Measurements from ENCODE around the gene ZNG1F.
"Not testable (repeated sequence)": the region's sequence is repeated elsewhere in the genome, so short reads cannot be mapped to it uniquely, and the experiment has no call there.

The ZNG1F gene

GRCh38 chr9:41189217-41189616 lies at the start of gene ZNG1F:
Gene ZNG1F (minus strand): TSS chr9:41189317. CDS start chr9:41189258, 59 bp downstream.
- DNase-seq = not testable (repeated sequence)

GRCh38 chr9:41237110-41237749 lies 48.1 kb upstream of the ZNG1F start:
- not testable (repeated sequence) for DNase-seq

GRCh38 chr9:41236486-41237109 lies 47.5 kb upstream of the ZNG1F start:
- not testable (repeated sequence) for DNase-seq

- DNase-seq = not testable (repeated sequence)
Measured at GRCh38 chr9:41234811-41235805, 46.0 kb upstream of the ZNG1F start.

DNA sequence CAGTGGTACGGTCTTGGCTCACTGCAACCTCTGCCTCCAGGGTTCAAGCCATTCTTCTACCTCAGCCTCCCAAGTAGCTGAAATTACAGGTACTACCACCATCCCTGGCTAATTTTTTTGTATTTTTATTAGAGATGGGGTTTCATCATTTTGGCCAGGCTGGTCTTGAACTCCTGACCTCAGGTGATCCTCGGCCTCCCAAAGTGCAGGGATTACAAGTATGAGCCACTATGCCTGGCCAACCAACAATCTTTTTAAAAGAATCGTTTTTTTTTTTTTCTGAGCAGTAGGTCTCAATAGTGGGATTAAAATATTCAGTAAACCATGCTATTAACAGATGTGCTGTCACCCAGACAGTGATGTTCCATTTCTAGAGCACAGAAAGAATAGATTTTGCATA lies 45.1 kb upstream of the ZNG1F start:
- DNase-seq = not testable (repeated sequence)

DNA sequence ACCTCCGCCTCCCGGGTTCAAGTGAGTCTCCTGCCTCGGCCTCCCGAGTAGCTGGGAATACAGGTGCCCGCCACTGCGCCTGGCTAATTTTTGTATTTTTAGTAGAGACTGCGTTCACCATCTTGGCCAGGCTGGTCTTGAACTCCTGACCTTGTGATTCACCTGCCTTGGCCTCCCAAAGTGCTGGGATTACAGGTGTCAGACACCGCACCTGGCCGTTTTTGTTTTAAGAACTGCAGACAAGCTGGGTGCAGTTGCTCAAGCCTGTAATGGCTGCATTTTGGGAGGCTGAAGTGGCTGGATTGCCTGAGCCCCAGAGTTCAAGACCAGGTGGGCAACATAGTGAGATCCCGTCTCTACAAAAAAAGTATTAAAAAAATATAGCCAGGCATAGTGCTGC lies 43.2 kb upstream of the ZNG1F start:
- not testable (repeated sequence) for DNase-seq

GRCh38 chr9:41230418-41230817 lies 41.3 kb upstream of the ZNG1F start:
- not testable (repeated sequence) for DNase-seq

DNA sequence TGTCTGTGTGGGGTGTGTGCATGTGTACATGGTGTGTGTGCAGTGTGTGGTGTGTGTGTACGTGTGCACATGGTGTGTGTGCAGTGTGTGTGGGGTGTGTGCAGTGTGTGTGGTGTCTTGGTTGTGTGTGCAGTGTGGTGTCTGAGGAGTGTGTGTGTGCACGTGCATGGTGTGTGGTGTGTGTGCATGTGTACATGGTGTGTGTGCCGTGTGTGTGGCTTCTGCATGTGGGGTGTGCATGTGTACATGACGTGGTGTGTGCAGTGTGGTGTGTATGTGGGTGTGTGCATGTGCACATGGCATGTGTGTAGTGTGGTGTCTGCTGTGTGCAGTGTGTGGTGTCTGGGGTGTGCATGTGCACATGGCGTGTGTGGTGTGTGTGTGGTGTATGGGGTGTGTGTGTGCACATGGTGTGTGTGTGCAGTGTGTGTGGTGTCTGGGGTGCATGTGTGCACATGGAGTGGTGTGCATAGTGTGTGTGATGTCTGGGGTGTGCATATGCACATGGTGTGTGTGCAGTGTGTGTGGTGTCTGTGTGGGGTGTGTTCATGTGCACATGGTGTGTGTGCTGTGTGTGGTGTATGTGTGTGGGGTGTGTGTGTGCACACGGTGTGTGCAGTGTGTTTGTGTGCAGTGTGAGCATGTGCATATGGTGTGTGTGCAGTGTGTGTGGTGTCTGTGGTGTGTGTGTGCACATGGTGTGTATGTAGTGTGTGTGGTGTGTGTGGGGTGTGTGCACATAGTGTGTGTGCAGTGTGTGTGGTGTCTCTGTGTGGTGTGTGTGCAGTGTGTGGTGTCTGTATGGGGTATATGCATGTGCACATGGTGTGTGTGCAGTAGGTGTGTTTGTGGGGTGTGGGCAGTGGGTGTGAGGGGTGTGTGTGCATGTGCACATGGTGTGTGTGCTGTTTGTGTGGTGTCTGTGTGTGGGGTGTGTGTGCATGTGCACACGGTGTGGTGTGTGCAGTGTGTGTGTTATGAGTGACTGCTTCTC lies 40.6 kb upstream of the ZNG1F start:
- DNase-seq = no peak

DNA sequence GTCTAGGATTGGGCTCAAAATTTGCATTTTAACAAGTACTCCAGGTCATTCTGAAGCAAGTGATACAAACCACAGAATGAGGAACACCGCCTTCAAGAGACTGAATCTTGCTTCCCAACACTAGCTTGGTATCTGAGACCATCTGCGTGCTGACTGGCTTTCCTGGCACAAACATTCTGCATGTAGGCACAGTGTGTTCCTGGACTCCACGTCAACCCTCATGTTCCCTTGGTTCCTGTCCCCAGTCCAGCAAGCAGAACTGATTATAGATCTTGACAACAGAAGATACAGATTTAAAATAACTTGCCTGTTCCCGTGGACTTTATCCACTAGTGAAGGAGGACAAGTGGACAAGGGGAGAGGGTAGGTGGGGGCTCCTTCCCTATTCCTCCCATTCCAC lies 30.7 kb upstream of the ZNG1F start:
- DNase-seq = not testable (repeated sequence)

- DNase-seq = not testable (repeated sequence)
Measured at GRCh38 chr9:41188439-41188838, 678 bp downstream of the ZNG1F start.

DNA sequence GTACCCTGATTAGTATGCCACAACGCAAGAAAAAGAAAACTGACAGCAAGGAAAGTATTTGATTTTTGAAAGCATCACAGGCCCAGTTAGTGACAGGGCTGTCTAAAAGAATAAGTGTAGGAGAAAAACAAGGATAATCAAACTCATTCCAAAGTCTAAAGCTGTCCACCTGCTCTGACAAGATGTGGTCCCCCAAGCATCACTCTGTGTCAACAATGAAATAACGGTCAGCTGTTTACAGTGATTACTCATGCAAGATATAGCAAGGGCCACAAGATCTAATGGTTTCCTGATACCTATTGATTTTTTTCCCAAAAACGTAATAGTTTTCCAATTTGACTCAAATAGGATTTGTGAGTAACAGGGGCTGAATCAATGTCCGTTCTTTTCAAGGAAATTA lies 14.1 kb downstream of the ZNG1F start:
- DNase-seq = not testable (repeated sequence)

DNA sequence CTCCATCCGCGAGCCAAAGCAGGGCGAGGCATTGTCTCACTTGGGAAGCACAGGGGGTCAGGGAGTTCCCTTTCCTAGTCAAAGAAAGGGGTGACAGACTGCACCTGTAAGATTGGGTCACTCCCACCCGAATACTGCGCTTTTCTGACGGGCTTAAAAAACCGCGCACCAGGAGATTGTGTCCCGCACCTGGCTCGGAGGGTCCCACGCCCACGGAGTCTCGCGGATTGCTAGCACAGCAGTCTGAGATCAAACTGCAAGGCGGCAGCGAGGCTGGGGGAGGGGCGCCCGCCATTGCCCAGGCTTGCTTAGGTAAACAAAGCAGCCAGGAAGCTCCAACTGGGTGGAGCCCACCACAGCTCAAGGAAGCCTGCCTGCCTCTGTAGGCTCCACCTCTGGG lies 39.0 kb downstream of the ZNG1F start:
- DNase-seq = not testable (repeated sequence)

DNA sequence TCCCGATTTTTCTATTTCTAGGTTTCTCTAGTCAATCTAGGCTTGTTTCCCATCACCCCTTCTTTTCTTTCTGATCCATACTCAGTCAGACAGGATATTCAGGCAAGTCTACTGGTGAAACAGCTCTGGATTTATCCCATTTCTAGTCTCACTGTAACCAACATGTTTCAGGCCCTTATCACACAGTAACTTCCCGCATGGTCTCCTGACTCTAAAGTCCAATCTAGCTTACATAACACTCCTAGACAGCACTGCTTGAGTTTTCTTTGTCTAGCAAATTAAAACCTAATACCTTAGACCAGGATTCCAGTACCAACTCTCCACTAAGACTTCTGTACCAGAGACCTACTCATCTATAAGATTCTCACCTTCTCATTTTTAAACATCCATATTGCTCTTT lies 47.2 kb downstream of the ZNG1F start:
- DNase-seq = not testable (repeated sequence)

- DNase-seq = not testable (repeated sequence)
Measured at GRCh38 chr9:41128581-41128980, 60.5 kb downstream of the ZNG1F start, which contains the start of gene FOXD4L6. Gene FOXD4L6 (minus strand): TSS chr9:41128681. CDS start chr9:41128383, 298 bp downstream.

- DNase-seq = not testable (repeated sequence)
Measured at GRCh38 chr9:41126746-41127446, 62.2 kb downstream of the ZNG1F start.

DNA sequence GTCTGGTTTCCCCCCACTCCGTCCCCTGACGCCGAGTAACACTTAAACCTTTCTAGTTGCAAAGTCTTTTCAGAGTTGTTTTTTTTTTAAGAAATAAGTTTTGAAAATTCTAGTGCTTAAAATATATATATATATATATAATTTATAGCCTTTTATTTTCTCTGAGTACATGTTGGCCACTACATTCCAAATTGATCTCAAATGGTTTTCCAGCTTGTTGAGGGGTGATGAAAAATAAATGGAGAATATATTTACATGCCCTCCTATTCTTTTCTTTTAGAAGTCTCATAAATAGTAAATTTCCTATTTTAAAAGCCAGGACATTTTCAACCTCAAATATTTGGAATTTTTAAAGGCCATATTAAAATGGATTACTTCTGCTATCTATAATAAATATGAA lies 63.2 kb downstream of the ZNG1F start:
- not testable (repeated sequence) for DNase-seq

DNA sequence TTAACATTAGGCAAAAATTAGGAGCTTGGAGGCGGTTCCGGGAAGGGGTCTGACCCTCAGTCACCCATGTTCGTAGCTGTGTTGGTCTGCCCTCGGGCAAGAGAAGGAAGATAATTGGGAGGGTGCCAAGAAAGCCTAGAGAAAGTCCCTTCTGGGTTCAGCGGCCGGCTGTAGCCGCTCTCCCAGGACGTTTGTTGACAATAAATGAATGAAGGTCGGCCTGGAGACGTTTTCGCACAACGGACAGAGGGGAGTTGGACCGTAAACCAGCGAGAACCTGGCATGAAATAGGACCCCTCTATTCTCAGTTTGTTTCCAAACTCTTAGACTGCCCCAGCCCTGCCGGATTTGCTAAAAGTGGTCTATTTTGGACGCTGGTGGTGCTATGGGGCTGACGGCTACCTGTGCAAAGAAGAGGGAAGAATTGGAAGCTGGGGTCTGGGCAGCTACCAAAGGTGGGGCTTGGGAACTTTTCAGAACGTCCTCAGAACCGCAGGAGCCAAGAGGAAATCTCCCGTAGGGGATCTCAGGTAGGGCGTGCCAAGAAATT lies 63.9 kb downstream of the ZNG1F start:
- DNase-seq = not testable (repeated sequence)

GRCh38 chr9:41124250-41125108 lies 64.6 kb downstream of the ZNG1F start:
- DNase-seq = not testable (repeated sequence)

GRCh38 chr9:41123812-41124211 lies 65.3 kb downstream of the ZNG1F start:
- not testable (repeated sequence) for DNase-seq

DNA sequence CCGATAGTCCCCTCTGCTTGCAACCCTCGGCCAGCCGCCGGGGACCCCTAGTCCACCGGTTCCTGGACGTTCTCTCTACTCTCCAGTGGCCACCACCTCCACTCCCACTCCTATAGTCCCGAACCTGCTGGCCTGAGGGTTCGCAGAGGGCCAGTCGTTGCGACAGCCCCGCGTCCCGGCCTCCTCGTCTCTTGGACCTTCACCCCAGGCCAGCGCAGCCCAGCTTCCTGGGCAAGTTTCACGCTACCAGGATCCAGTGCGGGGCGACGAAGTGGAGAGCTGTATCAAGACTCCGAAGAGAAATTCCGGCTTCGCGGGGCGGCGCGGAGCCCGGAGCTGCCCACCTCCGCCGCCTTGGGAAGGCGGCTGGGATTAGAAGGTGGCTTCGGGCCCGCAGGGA lies 65.7 kb downstream of the ZNG1F start:
- DNase-seq = not testable (repeated sequence)

All from NCI-H2107 (cell line).